Nephron progenitor cell (in vitro differentiated cells): ENCODE measurements around the gene TSPAN11.

ENCODE experiments used
- DNase-seq: peaks from one replicate; pipeline ENCODE4 v3.0.0; 2021
- H3K27ac Mint-ChIP-seq: 2 replicates; pipeline ENCODE4 v1.8.0; 2021; ENCODE audit warnings: mild to moderate bottlenecking, moderate library complexity, mixed read lengths
- H3K27me3 Mint-ChIP-seq: 2 replicates; pipeline ENCODE4 v1.8.0; 2021; ENCODE audit warnings: mild to moderate bottlenecking, low read depth, mixed read lengths; ENCODE audit not compliant: poor library complexity
- H3K36me3 Mint-ChIP-seq: 2 replicates; pipeline ENCODE4 v1.8.0; 2021; ENCODE audit warnings: low read depth, mixed read lengths
- H3K4me1 Mint-ChIP-seq: 2 replicates; pipeline ENCODE4 v1.8.0; 2021; ENCODE audit warnings: mixed read lengths
- H3K4me3 Mint-ChIP-seq: 2 replicates; pipeline ENCODE4 v1.8.0; 2021; ENCODE audit warnings: mild to moderate bottlenecking, moderate library complexity, mixed read lengths
- H3K9me3 Mint-ChIP-seq: 2 replicates; pipeline ENCODE4 v1.8.0; 2021; ENCODE audit warnings: mild to moderate bottlenecking, moderate library complexity, mixed read lengths
- TF ChIP-seq, protein P1 (sequence below): fragments of 200-600 bp; sonication (generic); IDR thresholded peaks from 2 replicates; pipeline ENCODE4 v1.5.0; 2021; ENCODE audit warnings: antibody characterized with exemption

TSPAN11 gene

DNA sequence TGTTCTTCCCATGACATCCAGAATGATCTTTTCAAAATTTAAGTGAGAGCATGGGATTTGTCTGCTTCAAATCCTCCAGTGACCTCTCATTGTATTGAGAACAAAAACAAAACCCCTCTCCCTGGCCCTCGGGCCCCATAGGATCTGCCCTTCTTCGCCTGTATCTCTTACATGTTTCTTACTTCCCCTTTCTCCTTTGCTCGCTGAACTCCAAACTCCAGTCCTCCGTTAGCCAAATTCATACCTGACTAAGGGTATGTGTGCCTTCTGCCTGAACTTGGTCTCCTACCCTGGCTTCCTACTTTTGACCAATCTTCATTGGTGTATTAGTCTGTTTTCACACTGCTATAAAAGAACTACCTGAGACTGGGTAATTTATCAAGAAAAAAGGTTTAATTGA, 13.2 kb upstream of the TSPAN11 start:
- H3K27ac Mint-ChIP-seq = no peak overlapping the region
- no peak overlapping the region for H3K4me3 Mint-ChIP-seq
- TF ChIP-seq, protein P1, sequence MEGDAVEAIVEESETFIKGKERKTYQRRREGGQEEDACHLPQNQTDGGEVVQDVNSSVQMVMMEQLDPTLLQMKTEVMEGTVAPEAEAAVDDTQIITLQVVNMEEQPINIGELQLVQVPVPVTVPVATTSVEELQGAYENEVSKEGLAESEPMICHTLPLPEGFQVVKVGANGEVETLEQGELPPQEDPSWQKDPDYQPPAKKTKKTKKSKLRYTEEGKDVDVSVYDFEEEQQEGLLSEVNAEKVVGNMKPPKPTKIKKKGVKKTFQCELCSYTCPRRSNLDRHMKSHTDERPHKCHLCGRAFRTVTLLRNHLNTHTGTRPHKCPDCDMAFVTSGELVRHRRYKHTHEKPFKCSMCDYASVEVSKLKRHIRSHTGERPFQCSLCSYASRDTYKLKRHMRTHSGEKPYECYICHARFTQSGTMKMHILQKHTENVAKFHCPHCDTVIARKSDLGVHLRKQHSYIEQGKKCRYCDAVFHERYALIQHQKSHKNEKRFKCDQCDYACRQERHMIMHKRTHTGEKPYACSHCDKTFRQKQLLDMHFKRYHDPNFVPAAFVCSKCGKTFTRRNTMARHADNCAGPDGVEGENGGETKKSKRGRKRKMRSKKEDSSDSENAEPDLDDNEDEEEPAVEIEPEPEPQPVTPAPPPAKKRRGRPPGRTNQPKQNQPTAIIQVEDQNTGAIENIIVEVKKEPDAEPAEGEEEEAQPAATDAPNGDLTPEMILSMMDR = no peak
- H3K9me3 Mint-ChIP-seq = peaks cover 3% of the 10 kb centered on the region
- no peaks in the 10 kb centered on the region for H3K36me3 Mint-ChIP-seq
- DNase-seq = no peak
- H3K4me1 Mint-ChIP-seq = peaks cover 26% of the 10 kb centered on the region
- H3K27me3 Mint-ChIP-seq = no peaks in the 10 kb centered on the region

DNA sequence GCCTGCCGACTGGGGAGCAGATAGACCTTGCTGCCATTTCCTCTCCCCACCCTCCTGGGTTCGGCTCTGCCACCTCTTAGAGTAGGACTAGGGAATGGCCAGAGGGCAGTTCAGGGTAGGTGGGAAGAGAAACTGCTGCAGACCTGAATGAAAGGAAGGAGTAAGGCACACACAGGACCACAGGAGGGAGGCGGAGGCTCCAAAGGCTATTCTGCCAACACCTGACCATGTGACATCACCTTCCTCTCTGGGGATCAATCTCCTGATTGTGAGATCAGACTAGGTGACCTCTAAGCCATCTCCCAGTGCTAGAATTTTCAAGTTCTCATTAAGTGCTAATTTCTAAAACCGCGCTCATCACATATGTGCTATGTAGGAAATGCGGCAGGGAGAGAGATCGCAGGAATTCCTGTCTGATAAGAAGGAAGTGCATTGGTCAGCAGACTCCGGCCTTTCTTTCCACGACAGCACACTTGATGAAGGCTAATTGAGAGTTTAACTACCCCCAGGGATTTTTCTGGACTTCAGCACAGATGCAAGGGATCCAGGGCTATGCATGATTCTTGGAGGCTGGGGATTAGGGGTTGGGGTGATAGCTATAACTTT, 11.5 kb upstream of the TSPAN11 start:
- no peak for DNase-seq
- Mint-ChIP-seq H3K4me1 (peaks cover 8% of the 10 kb centered on the region), H3K36me3 (no peaks in the 10 kb centered on the region), H3K27ac (no peak overlapping the region), H3K4me3 (no peak overlapping the region), H3K27me3 (no peaks in the 10 kb centered on the region), H3K9me3 (peaks cover 3% of the 10 kb centered on the region)
- TF ChIP-seq, protein P1 = no peak

DNA sequence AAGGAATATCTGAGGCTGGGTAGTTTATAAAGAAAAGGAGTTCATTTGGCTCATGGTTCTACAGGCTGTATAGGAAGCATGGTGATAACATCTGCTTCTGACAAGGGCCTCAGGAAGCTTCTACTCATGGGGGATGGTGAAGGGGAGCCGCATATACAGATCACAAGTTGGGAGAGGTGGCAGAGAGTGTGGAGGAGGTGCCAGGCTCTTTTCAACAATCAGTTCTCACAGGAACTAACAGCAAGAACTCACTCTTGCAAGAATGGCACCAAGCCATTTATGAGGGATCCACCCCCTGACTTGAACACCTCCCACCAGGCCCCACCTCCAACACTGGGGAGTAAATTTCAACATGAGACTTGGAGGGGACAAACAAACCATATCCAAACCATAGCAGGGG, 3.5 kb upstream of the TSPAN11 start:
- H3K27me3 Mint-ChIP-seq = peaks cover 11% of the 10 kb centered on the region
- no peaks in the 10 kb centered on the region for H3K9me3 Mint-ChIP-seq
- no peaks in the 10 kb centered on the region for H3K36me3 Mint-ChIP-seq
- peaks cover 24% of the 10 kb centered on the region for H3K4me1 Mint-ChIP-seq
- H3K27ac Mint-ChIP-seq = no peak overlapping the region
- DNase-seq = no peak
- H3K4me3 Mint-ChIP-seq = no peak overlapping the region
- TF ChIP-seq, protein P1 = no peak

DNA sequence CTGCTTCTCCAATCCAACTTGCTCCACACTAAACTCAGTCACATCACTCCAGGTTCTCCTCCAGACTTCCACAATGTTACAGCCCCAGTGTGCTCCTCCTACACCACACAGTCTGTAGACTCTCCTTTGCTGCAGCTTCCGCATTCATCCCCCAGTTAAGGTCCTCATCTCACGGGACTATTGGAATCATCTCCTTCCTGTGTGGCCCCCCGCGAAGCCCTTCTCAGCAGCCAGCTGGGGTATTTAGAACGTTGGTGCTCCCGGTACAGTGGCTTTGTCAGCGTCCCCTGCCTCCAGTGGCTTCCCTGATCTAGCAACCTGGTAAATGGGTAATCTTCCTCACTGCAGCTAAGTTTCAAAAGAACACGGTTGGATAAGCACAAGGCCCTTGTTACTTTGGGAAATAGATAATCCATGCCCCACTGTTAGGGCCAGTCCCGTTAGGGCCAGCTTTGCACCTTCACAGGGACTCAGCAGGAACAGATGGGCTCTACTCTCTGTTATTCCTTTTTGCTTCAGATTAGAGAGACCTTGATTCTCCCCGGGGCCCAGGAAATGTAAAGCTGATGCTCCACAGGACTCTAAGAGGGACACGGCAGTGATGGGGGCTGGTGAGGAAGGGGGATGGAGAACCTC, 823 bp upstream of the TSPAN11 start:
- Mint-ChIP-seq H3K4me1 (peaks cover 48% of the 10 kb centered on the region), H3K4me3 (peak overlapping the region; percentile 76), H3K27me3 (peaks cover 27% of the 10 kb centered on the region), H3K27ac (no peak overlapping the region), H3K36me3 (no peaks in the 10 kb centered on the region), H3K9me3 (no peaks in the 10 kb centered on the region)
- no peak for DNase-seq
- TF ChIP-seq, protein P1 = no peak

DNA sequence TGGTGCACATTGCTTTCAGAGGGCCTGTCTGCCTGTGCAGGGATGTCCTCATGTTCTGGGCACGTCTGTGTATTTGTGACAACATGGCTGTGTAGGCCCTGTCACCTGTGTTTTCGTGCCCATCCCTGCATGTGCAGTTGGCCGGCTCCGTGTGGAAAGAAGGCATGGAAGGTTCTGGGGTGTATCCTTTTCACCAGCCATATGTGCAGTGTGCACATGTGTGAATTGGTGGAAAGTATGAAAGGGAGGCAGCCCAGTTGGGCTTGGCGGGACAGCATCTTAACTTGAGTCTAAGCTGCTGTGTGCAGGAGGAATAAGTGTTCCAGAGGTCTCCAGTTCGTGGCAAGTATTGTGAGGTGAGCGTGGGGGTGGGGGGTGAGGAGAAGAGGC, 669 bp downstream of the TSPAN11 start:
- TF ChIP-seq, protein P1 = no peak
- H3K4me1 Mint-ChIP-seq = peaks cover 48% of the 10 kb centered on the region
- no peaks in the 10 kb centered on the region for H3K36me3 Mint-ChIP-seq
- H3K9me3 Mint-ChIP-seq = no peaks in the 10 kb centered on the region
- no peak overlapping the region for H3K27ac Mint-ChIP-seq
- H3K4me3 Mint-ChIP-seq = peak overlapping the region; percentile 79
- peaks cover 23% of the 10 kb centered on the region for H3K27me3 Mint-ChIP-seq
- no peak for DNase-seq
